Pancreas (tissue), 10 donors: ENCODE data around the gene CDSN. TPM values are rescaled to one million over a fixed set of nuclear protein-coding genes. Genes with fewer than 3 reads are reported as not detected.

Source experiments
- ATAC-seq, 4 donors: fragments of 200-7000 bp; cut with Tn5 transposase; one replicate each; pipeline versions ENCODE4 v1.8.0 to v1.9.1; 2020; ENCODE audit warnings: mild to moderate bottlenecking in 4 of 4, moderate library complexity in 4 of 4
- DNase-seq, 6 donors: peaks; one replicate each; pipeline ENCODE4 v3.0.0-alpha.2; 2020
- FAIRE-seq: peaks from 2 replicates; lab custom pipeline; 2012; peaks lifted over from hg19 to GRCh38; lab: Jason Lieb, UNC
- H3K27ac ChIP-seq, 4 donors: fragments of 200-600 bp; sonication (generic); 1 replicate in 3 of 4; 2 replicates in 1 of 4; pipeline versions ENCODE4 v1.5.0 to v1.8.0; 2020
- H3K27me3 ChIP-seq, 4 donors: fragments of 200-600 bp; one replicate each; pipeline ENCODE4 v1.8.0; 2021
- H3K36me3 ChIP-seq, 3 donors: fragments of 200-600 bp; sonication (generic) in 1 of 3; one replicate each; pipeline versions ENCODE4 v1.5.0 to v1.8.0; 2020 to 2021
- H3K4me1 ChIP-seq, 3 donors: fragments of 200-600 bp; one replicate each; pipeline ENCODE4 v1.8.0; 2021
- H3K4me3 ChIP-seq, 4 donors: fragments of 200-600 bp; sonication (generic) in 2 of 4; one replicate each; pipeline versions ENCODE4 v1.5.0 to v1.8.0; 2020 to 2021
- H3K9me3 ChIP-seq, 4 donors: fragments of 200-600 bp; one replicate each; pipeline ENCODE4 v1.8.0; 2021
- WGBS, 2 donors: extraction: QIAGEN DNeasy Blood & Tissue Kit; methylation state at CpG; one replicate each; pipeline ENCODE4 v1.1.7; 2013; 5-methylcytosine and 5-hydroxymethylcytosine counted together
- intact Hi-C, 3 donors: fragments of 100-400 bp; cut with DNase I; formaldehyde crosslinking; loops; one replicate each; pipeline versions ENCODE4 v1.11.1 to v1.14.2; 2022
- polyA plus RNA-seq, 2 donors: library from polyadenylated mRNA; stranded (reverse); fragments of 200-250 nt; gene quantifications; one replicate each; pipeline ENCODE4 v1.2.3, GENCODE V29; 2013
- total RNA-seq, 6 donors: library from RNA; stranded (reverse); fragmentation: NEBNext Ultra II Directional in 4 of 6; extraction: Animal tissue kit (Norgen Biotek cat#: 25700) in 4 of 6; gene quantifications; one replicate each; pipeline versions ENCODE4 v1.2.1 to v1.2.4, GENCODE V29; 2021 to 2023
- TF ChIP-seq, protein P1 (sequence below), 4 donors: fragments of 200-600 bp; sonication (generic) in 3 of 4; IDR thresholded peaks; one replicate each; pipeline versions ENCODE4 v1.5.0 to v1.8.0; 2021; ENCODE audit warnings: antibody characterized with exemption in 4 of 4
- donor health status: healthy with polysubstance abuse.
- donor health status: DM: no; HTN: no; CAD: no; lungs with moderate emphysema.
- donor health status: DM: no; HTN: no; CAD: no.
- donor health status: control.
- donor health status: control.
- donor health status: Bipolar disorder and iron deficiency.
- donor health status: DM: yes; HTN: yes; CAD: no.
- donor health status: DM: no; HTN: no; CAD: no.
- donor health status: DM: no; HTN: no; CAD: no.
- donor health status: DM: yes; HTN: yes; CAD: no.

Gene CDSN
- total and polyA plus RNA-seq, 8 donors = 0.05 to 0.08 (median 0.06) TPM; not detected in 5

DNA sequence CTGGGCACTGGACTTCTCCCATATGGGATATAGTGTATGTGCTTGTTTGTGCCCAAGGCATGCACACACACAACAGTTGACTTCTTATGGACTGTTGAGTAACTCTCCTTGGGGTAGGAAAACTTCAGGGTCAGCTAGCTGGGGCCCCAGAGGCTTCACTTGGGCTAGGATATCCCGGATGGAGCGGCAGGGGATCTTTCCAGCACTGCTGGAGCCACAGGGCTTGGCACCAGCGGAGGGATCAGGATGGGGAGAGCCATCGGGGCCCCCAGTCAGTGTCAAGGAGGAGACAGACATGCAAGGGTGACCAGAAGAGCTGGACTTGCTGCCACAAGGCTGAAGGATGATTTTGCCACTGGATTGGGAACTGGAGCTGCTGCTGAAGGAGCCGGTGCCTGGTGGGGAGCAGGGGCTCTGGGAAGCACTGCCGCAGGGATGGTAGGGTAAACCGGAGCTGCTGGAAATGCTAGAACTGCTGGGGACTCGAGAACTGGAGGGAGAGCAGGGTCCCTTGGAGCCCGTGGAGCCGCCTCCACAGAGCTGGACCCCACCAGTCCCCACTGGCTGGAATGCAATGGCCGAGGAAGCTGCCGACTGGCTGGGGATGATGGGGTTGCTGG lies 4.2 kb downstream of the CDSN start:
- DNase-seq = no peak
- no peak for ATAC-seq
- WGBS, 2 donors = 71 to 81% methylated on average over 12 of the region's 12 CpGs
- intact Hi-C loops = no loop called here
- FAIRE-seq = no peak
- TF ChIP-seq, protein P1, sequence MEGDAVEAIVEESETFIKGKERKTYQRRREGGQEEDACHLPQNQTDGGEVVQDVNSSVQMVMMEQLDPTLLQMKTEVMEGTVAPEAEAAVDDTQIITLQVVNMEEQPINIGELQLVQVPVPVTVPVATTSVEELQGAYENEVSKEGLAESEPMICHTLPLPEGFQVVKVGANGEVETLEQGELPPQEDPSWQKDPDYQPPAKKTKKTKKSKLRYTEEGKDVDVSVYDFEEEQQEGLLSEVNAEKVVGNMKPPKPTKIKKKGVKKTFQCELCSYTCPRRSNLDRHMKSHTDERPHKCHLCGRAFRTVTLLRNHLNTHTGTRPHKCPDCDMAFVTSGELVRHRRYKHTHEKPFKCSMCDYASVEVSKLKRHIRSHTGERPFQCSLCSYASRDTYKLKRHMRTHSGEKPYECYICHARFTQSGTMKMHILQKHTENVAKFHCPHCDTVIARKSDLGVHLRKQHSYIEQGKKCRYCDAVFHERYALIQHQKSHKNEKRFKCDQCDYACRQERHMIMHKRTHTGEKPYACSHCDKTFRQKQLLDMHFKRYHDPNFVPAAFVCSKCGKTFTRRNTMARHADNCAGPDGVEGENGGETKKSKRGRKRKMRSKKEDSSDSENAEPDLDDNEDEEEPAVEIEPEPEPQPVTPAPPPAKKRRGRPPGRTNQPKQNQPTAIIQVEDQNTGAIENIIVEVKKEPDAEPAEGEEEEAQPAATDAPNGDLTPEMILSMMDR (IDR thresholded peaks at IDR 0.05) = no peak
- no peaks in the 10 kb centered on the region for H3K4me1 ChIP-seq
- H3K9me3 ChIP-seq = no peaks in the 10 kb centered on the region
- no peaks in the 10 kb centered on the region for H3K27me3 ChIP-seq
- H3K36me3 ChIP-seq = no peaks in the 10 kb centered on the region
- no peak overlapping the region for H3K4me3 ChIP-seq
- H3K27ac ChIP-seq = no peak overlapping the region

DNA sequence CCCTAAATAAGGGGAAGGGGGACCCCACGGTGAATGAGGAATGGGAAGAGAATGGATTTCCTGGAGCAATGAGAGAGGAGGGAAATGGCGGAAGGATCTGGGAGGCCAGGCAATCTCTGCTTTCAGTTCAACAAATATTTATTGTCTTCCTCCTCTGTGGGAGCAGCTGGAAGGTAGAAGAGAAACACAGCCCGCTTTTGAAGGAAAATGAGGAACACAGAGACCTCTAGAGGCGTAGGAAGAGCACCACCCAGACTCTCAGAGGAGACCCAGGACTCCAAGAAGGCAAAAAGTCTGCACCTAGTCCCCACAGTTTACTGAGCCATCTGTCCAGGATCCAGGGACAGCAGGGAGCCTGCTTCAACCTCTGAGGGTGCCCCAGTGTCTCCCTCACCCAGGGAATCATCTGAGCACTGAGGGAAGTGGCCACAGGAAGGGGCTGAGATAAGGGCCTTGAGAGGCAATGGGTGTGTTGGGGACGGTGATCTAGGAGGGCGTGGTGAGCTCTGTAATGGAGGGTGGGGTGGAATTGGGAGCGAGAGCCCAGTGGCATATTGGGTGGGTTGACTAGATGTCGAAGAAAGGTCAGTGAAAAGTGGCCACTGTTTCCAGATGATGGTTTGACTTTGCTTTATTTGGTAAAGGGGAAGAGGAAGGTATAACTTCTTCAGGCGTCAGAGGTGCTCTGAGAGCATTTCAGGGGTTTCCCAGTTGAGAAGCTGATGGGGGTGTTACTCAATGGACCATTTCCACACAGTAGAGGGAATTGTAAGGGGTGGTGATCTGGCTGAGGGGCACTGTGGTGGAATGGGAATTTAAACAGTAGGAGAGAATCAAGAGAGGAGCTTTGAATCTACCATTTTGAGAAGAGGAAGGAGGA lies 5.0 kb downstream of the CDSN start:
- TF ChIP-seq, protein P1 (IDR thresholded peaks at IDR 0.05) = no peak
- Histone ChIP-seq H3K4me3 (no peak overlapping the region), H3K27ac (peak overlapping the region in 1 of 4 donors; percentile 57), H3K9me3 (no peaks in the 10 kb centered on the region), H3K36me3 (no peaks in the 10 kb centered on the region), H3K4me1 (no peaks in the 10 kb centered on the region), H3K27me3 (no peaks in the 10 kb centered on the region)
- WGBS, 2 donors = 62 to 80% methylated on average over 9 of the region's 9 CpGs
- FAIRE-seq (no peak), DNase-seq (no peak), ATAC-seq (peak in 2 of 4 donors; percentile 43 to 67)
- intact Hi-C loops = no loop called here

DNA sequence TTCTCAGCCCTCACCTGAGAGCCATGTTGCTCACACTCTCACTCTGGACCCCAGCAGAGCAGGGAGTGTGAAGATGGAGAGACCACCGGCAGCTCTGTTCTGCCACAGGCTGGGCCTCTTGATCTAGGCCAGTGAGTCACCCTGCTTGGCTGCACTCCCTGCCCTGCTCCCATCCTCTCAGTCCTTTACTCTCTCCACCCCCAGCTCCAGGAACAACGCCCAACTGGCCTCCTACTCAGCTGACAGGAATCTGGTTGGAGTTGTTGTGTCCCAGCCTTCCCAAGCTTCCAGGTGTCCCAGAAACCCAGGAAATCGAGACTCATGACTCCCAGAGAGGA lies 5.7 kb downstream of the CDSN start, which contains the start of gene PSORS1C1:
Gene PSORS1C1 (plus strand): TSS at position 260 of the 338 bp plus-strand sequence. CDS start 14,833 bp downstream, outside the sequence.
- Histone ChIP-seq H3K27me3 (no peaks in the 10 kb centered on the region), H3K36me3 (no peaks in the 10 kb centered on the region), H3K9me3 (no peaks in the 10 kb centered on the region), H3K4me1 (no peaks in the 10 kb centered on the region), H3K4me3 (no peak within 1 kb of the TSS), H3K27ac (peak within 1 kb of the TSS in 1 of 4 donors; percentile 57)
- DNase-seq (peak in 3 of 6 donors; percentile 21 to 67 (median 55)), ATAC-seq (peak; percentile 74 to 92 (median 86)), FAIRE-seq (no peak)
- TF ChIP-seq, protein P1 (IDR thresholded peaks at IDR 0.05) = no peak
- intact Hi-C loops = no loop called here
- 27 to 46% methylated on average over 3 of the region's 3 CpGs for whole genome bisulfite sequencing, 2 donors

DNA sequence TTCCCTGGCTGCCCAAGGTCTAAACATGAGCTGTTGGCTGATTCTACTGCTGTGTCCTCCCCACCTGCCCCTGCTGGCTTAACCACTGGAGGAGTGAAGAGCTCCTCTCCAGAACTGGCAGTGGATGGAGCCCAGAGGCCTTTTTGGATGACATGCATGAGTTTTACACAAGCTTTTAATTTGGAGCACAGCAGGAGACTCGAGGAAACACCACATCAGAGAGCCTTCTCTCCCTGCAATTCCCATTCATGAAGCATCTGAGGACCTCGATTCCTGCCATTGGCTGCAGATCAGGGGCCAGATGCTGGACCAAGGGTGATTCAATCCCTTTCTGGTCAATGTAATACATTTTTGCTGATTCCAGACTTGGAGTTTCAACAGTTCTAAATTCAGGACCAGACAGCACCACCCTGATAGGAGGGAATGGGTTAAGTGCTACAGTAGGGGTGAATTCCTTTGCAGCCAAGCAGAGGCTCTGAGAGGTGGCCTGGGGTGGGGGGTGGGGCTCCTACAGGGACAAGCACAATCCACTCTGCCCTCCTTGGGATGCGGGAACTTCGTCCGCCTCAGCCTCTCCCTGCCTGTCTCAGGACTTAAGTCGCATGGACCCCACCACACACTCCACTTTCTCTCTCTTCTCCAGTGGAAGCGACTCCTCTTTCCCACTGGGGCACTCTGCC lies 6.2 kb downstream of the CDSN start:
- peak overlapping the region in 1 of 4 donors; percentile 57 for H3K27ac ChIP-seq
- H3K27me3 ChIP-seq = no peaks in the 10 kb centered on the region
- FAIRE-seq (no peak), DNase-seq (no peak), ATAC-seq (peak in 3 of 4 donors; percentile 12 to 41 (median 13))
- no peaks in the 10 kb centered on the region for H3K9me3 ChIP-seq
- 78 to 86% methylated on average over 7 of the region's 7 CpGs for WGBS, 2 donors
- H3K4me3 ChIP-seq = no peak overlapping the region
- TF ChIP-seq, protein P1 (IDR thresholded peaks at IDR 0.05) = no peak
- no peaks in the 10 kb centered on the region for H3K4me1 ChIP-seq
- intact Hi-C loops = no loop called here
- H3K36me3 ChIP-seq = no peaks in the 10 kb centered on the region
